GM18951 (cell line): Measurements from ENCODE around the gene ZNF48.

Source experiments
- POLR2A ChIP-seq: IDR thresholded peaks from 4 replicates; pipeline ENCODE4 v1.6.1; 2011; ENCODE audit warnings: mild to moderate bottlenecking; ENCODE audit not compliant: insufficient read length, insufficient read depth; ENCODE audit errors: extremely low read depth
- in situ Hi-C: fragments of 300-500 bp; cut with MboI; formaldehyde crosslinking; loops from one replicate; pipeline ENCODE4 v1.12.0; 2022; ENCODE audit warnings: low sequenced_read_pairs, mixed read lengths, inconsistent platforms; ENCODE audit not compliant: unreplicated experiment

ZNF48 gene

GRCh38 chr16:30395155-30395991 is at the start of gene ZNF48:
ZNF48 (plus strand) TSS chr16:30395420; CDS start chr16:30395795, 375 bp downstream.
- in situ Hi-C loops, result no loop called here
- TF ChIP-seq POLR2A, result peak; percentile 73

- no peak for TF ChIP-seq POLR2A
- in situ Hi-C loops, result no loop called here
Observed at GRCh38 chr16:30346286-30346685, 48.9 kb upstream of the ZNF48 start.

GRCh38 chr16:30348113-30348512 is 47.1 kb upstream of the ZNF48 start:
- no peak for TF ChIP-seq POLR2A
- in situ Hi-C loops, result no loop called here

GRCh38 chr16:30348929-30349328 is 46.3 kb upstream of the ZNF48 start:
- TF ChIP-seq POLR2A, result no peak
- in situ Hi-C loops, result no loop called here

- in situ Hi-C loops, result no loop called here
Observed at GRCh38 chr16:30349675-30350074, 45.5 kb upstream of the ZNF48 start.

GRCh38 chr16:30350134-30350871 is 44.9 kb upstream of the ZNF48 start:
- no peak for TF ChIP-seq POLR2A
- in situ Hi-C loops, result no loop called here

More at GRCh38 chr16:30349675-30350074, 45.5 kb upstream of the ZNF48 start:
- TF ChIP-seq POLR2A, result no peak

- no peak for TF ChIP-seq POLR2A
- in situ Hi-C loops, result no loop called here
Observed at GRCh38 chr16:30351001-30351441, 44.2 kb upstream of the ZNF48 start.

GRCh38 chr16:30351586-30352419 is 43.4 kb upstream of the ZNF48 start:
- TF ChIP-seq POLR2A, result no peak
- in situ Hi-C loops, result no loop called here

GRCh38 chr16:30352488-30353401 is 42.5 kb upstream of the ZNF48 start:
- in situ Hi-C loops, result no loop called here
- no peak for TF ChIP-seq POLR2A

- in situ Hi-C loops, result no loop called here
- no peak for TF ChIP-seq POLR2A
Observed at GRCh38 chr16:30353438-30354129, 41.6 kb upstream of the ZNF48 start.

GRCh38 chr16:30354423-30355143 is 40.6 kb upstream of the ZNF48 start:
- in situ Hi-C loops, result no loop called here
- no peak for TF ChIP-seq POLR2A
